HG03097 (cell line): Measurements from ENCODE around the gene IRF6.
"Not testable (repeated sequence)": the region's sequence is repeated elsewhere in the genome, so short reads cannot be mapped to it uniquely, and the experiment has no call there.

Source experiments
- ATAC-seq: cut with Tn5 transposase; IDR thresholded peaks from one replicate; pipeline ENCODE4 v1.9.1; 2021; ENCODE audit not compliant: unreplicated experiment, low FRiP score

The IRF6 gene

GRCh38 chr1:209823143-209824041 is 17.4 kb upstream of the IRF6 start:
- no peak for ATAC-seq

- ATAC-seq = no peak
Observed at GRCh38 chr1:209822706-209823105, 16.8 kb upstream of the IRF6 start.

GRCh38 chr1:209820986-209821385 is 15.0 kb upstream of the IRF6 start:
- ATAC-seq = no peak

DNA sequence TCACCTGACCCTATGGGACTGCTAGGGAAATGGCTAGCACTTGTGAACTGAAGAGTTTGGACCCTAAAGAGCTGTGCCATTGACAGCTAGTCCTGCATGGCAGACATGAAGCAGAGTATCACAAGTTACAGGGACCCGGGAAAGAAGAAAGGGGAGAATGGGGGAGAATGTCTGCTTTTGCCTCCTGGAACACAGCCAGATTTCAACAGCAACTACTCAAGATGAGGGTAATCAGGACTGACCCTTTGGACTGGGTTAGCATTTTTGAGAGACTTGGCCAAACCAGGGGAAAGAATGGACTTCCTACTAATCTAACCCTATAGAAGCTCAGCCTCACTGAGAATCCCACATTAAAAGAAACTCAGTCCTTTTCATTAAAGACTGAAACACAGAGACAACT is 13.1 kb upstream of the IRF6 start:
- ATAC-seq = no peak

DNA sequence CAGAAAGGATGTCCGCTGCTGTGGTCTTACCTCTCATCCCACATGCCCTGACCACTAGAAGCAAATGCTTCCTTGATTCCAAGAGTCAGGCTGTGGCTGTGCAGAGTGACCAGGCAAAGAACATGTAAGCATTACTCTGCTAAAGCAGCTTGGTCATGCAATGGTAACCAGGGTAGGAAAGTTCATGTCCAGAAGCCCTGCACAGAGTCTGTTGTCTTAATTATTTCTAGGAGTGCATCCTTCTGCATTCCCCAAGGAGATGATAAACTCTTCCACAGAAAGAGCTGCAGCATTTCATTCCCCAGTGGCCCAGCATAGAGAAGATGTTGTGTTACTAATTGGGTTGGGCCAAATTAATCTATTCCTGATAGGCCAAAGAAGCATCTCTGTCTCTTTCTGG is 11.7 kb upstream of the IRF6 start:
- no peak for ATAC-seq

DNA sequence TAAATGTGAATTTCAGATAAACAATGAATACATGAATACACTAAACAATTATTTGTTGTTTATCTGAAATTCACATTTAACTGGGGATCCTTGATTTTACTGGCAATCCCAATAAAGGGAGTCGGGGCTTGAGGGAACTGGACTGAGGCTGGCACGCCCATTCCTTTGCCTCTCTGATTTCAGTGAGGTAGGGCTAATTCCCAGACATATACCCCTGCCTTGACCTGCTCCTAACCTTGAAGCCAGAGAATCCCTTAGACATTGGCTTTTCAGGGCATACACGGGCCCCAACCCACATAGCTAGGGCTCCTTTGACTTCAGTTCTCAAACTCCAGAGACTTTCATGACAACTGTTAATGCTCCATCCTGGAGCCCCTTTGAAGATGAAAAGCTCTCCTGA is 11.0 kb upstream of the IRF6 start:
- ATAC-seq = no peak

DNA sequence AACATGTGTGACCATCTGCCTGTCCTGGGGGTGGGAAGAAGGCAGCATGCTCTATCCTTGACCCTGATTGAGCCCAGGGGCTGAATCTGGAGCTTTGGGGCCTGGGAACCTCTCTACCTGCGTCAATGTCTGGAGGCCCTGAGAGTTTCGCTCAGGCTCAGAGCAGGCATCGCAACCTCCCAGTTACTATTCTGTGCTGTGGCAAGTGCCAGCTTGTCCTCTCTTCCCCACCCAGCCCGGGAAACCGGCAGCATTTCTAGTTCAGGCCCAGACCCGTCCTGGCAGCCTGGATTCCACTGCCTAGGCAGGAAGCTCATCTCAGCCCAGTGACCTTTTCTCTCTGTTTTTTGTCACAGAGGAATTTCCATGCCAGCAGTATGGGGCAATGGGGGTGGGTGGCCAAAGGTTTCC is 10.0 kb upstream of the IRF6 start:
- ATAC-seq = no peak

GRCh38 chr1:209815490-209815889 is 9.5 kb upstream of the IRF6 start:
- ATAC-seq = no peak

GRCh38 chr1:209813902-209814301 is 8.0 kb upstream of the IRF6 start:
- ATAC-seq = no peak

GRCh38 chr1:209810783-209811182 is 4.8 kb upstream of the IRF6 start:
- ATAC-seq = no peak

- no peak for ATAC-seq
Observed at GRCh38 chr1:209809611-209810010, 3.7 kb upstream of the IRF6 start.

DNA sequence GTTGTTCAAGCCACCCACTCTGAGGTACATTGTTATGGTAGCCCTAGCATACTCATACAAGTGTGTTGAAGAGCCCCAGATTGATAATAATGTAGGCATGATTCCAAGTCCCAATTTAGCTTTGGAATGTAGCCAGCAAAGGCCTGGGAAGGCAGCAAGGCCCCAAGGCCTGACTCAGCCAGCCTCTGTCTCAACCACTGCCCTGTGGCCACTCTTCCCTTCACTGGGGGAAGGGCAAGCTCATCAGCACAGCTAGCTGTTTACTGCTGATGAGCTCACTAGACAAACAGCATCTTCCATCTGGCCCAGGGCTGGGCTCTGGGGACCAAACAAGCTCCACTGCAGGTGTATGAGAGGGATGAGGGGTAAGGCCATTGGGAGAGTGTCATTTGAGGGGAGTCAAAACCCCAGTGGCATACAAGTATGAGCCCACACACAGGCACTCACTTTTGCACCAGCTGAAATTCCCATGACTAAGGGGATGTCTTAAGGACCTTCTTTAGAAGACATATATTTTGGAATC is 2.2 kb upstream of the IRF6 start:
- no peak for ATAC-seq

GRCh38 chr1:209807509-209807908 is 1.6 kb upstream of the IRF6 start:
- no peak for ATAC-seq

GRCh38 chr1:209805341-209805781 is 581 bp downstream of the IRF6 start:
- ATAC-seq = no peak

DNA sequence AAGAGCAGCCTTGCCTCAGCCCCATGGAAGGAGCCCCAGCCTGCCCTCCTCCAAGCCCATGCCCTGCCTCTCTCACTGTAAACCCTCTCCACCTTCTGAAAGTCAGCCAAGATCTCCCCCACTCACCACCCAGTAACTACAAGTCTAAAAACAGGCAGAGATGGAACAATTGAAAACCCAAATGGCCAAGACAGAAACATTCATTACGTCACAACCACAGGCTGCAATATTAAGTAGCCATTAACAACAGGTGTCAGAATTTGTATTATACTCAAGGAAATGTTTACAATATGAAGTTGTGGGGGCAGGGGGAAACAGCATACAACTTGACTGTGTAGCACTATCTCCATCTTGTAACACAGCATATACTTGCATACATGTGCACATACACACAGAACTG is 2.4 kb downstream of the IRF6 start:
- ATAC-seq = no peak

DNA sequence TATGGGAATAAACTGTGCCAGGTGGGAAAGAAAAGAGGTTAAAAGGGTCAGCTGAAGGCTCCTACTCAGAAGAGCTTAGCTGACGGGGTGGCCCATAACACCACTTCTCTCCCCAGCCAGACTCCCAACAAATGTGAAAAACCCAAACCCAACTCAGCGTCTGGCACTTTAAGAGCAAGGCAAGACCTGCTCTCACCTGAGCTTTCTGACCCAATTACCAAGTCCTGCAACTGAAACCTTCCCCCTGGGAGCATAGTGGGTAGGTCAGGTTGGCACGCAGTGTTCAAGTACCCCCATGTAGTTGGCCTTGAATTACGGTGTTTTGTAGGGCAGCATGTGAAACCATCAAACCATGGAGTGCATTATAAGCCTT is 3.2 kb downstream of the IRF6 start:
- no peak for ATAC-seq

GRCh38 chr1:209802117-209802779 is 3.7 kb downstream of the IRF6 start:
- no peak for ATAC-seq

DNA sequence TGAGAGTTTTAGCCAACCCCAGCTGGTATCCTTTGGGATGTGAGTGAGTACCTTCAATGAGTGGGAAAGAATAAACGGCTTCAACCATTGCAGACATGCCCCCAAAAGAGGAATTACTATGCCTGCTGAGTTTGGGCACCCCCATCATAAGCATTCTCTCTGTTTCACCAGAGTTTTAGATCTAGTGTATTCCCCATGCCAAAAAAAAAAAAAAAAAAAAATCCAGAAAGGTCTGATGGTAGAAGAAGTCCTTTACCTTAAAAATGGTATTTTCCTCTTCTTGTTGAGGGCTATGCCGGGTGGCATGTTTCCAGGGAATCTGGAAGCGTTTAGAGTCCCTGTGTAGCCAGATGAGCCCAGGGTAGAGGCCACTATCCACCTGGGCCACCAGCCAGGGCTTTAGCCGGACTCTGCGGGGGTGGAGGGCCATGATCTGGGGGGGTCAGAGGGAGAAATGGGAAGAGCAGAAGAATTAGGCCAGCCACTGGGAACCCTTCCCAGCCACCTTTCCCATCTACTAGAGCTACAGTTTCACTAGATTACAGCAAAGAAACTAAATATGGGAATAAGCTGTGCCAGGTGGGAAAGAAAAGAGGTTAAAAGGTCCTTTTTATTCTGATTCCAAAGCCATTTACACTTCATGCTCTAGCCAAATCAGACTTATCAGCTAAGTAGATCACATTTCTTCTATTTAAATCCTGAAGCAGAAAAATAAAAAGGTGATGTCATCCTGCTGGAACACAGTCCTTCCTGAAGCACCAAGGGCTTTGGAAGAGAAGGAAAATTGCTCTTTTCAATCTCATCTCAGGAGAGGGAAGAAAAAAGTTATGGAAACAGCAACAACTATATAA is 4.7 kb downstream of the IRF6 start:
- ATAC-seq = no peak

GRCh38 chr1:209797978-209798639 is 7.8 kb downstream of the IRF6 start:
- ATAC-seq = no peak

DNA sequence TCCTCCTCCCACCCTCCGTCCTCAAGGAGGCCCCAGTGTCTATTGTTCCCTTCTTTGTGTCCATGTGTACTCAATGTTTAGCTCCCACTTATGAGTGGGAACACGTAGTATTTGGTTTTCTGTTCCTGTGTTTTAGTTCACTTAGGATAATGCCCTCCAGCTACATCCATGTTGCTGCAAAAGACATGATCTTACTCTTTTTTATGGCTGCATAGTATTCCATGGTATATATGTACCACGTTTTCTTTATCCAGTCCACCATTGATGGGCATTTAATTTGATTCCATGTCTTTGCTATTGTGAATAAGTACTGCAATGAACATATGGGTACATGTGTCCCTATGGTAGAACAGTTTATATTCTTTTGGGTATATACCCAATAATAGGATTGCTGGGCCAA is 12.2 kb downstream of the IRF6 start:
- ATAC-seq = not testable (repeated sequence)
